Posterior cingulate gyrus (tissue), 11 donors: ENCODE results near the gene PJA1.

Experiments used
- DNase-seq, 10 donors: peaks; one replicate each; pipeline versions ENCODE4 v3.0.0 to v3.0.0-alpha.2; 2020 to 2021; ENCODE audit warnings: mixed read lengths in 3 of 10
- intact Hi-C: fragments of 100-400 bp; cut with DNase I; formaldehyde crosslinking; loops from one replicate; pipeline ENCODE4 v1.15.1; 2023

Gene PJA1

GRCh38 chrX:69165087-69165651, at the start of gene PJA1:
Gene PJA1, minus strand, starts transcription at chrX:69165453. Its CDS starts 2,380 bp downstream, at chrX:69163073.
- intact Hi-C loops: no loop called here
- peak; percentile 58 to 97 (median 73) for DNase-seq

GRCh38 chrX:69214463-69214862, 49.2 kb upstream of the PJA1 start:
- intact Hi-C loops: no loop called here
- no peak for DNase-seq

- intact Hi-C loops: no loop called here
- no peak for DNase-seq
Measured at GRCh38 chrX:69211701-69212100, 46.4 kb upstream of the PJA1 start.

- intact Hi-C loops: no loop called here
- no peak for DNase-seq
Measured at GRCh38 chrX:69210581-69210980, 45.3 kb upstream of the PJA1 start.

- DNase-seq: no peak
- intact Hi-C loops: no loop called here
Measured at GRCh38 chrX:69207216-69207615, 42.0 kb upstream of the PJA1 start.

- intact Hi-C loops: no loop called here
- DNase-seq: no peak
Measured at GRCh38 chrX:69203638-69204037, 38.4 kb upstream of the PJA1 start.

GRCh38 chrX:69197690-69198089, 32.4 kb upstream of the PJA1 start:
- DNase-seq: no peak

GRCh38 chrX:69196666-69197065, 31.4 kb upstream of the PJA1 start:
- DNase-seq: no peak
- intact Hi-C loops: no loop called here

More at GRCh38 chrX:69197690-69198089, 32.4 kb upstream of the PJA1 start:
- intact Hi-C loops: no loop called here

GRCh38 chrX:69195810-69196209, 30.6 kb upstream of the PJA1 start:
- no peak for DNase-seq
- intact Hi-C loops: no loop called here

- intact Hi-C loops: no loop called here
Measured at GRCh38 chrX:69195192-69195591, 29.9 kb upstream of the PJA1 start.

GRCh38 chrX:69192603-69193002, 27.4 kb upstream of the PJA1 start:
- intact Hi-C loops: no loop called here
- no peak for DNase-seq

More at GRCh38 chrX:69195192-69195591, 29.9 kb upstream of the PJA1 start:
- no peak for DNase-seq

GRCh38 chrX:69189576-69190371, 24.5 kb upstream of the PJA1 start:
- DNase-seq: peak; percentile 24 to 95 (median 64)
- intact Hi-C loops: no loop called here

- intact Hi-C loops: no loop called here
- DNase-seq: no peak
Measured at GRCh38 chrX:69186651-69187050, 21.4 kb upstream of the PJA1 start.

GRCh38 chrX:69185886-69186285, 20.6 kb upstream of the PJA1 start:
- intact Hi-C loops: no loop called here
- no peak for DNase-seq

- intact Hi-C loops: no loop called here
- DNase-seq: no peak
Measured at GRCh38 chrX:69185141-69185540, 19.9 kb upstream of the PJA1 start.

GRCh38 chrX:69182818-69183380, 17.6 kb upstream of the PJA1 start:
- intact Hi-C loops: no loop called here
- no peak for DNase-seq

- peak in 8 of 10 donors; percentile 42 to 95 (median 72) for DNase-seq
- intact Hi-C loops: no loop called here
Measured at GRCh38 chrX:69179380-69179911, 14.2 kb upstream of the PJA1 start.

GRCh38 chrX:69178592-69178991, 13.3 kb upstream of the PJA1 start:
- intact Hi-C loops: no loop called here
- DNase-seq: no peak

- no peak for DNase-seq
- intact Hi-C loops: no loop called here
Measured at GRCh38 chrX:69177511-69178162, 12.4 kb upstream of the PJA1 start.

- DNase-seq: no peak
Measured at GRCh38 chrX:69176053-69176452, 10.8 kb upstream of the PJA1 start.

GRCh38 chrX:69173906-69174305, 8.7 kb upstream of the PJA1 start:
- intact Hi-C loops: no loop called here
- DNase-seq: no peak

More at GRCh38 chrX:69176053-69176452, 10.8 kb upstream of the PJA1 start:
- intact Hi-C loops: no loop called here
